Lower leg skin (tissue), 4 donors: ENCODE measurements around the gene LYPD8. TPM values are rescaled to one million over a fixed set of nuclear protein-coding genes. Genes with fewer than 3 reads are reported as not detected.
"Not testable (repeated sequence)": the region's sequence is repeated elsewhere in the genome, so short reads cannot be mapped to it uniquely, and the experiment has no call there.

Experiments used
- DNase-seq, 2 donors: peaks; one replicate each; pipeline ENCODE4 v3.0.0-alpha.2; 2019; ENCODE audit warnings: low spot score in 2 of 2
- H3K4me3 ChIP-seq: fragments of 200-600 bp; sonication (generic); 2 replicates; pipeline ENCODE4 v1.5.1; 2017; ENCODE audit warnings: mild to moderate bottlenecking, low read depth; ENCODE audit not compliant: poor library complexity, severe bottlenecking
- POLR2A ChIP-seq, 2 donors: fragments of 450-650 bp; IDR thresholded peaks; one replicate each; pipeline ENCODE4 v1.6.1; 2016 to 2017; ENCODE audit warnings: antibody characterized with exemption in 2 of 2, mild to moderate bottlenecking in 1 of 2, moderate library complexity in 1 of 2
- WGBS, 2 donors: methylation state at CpG; one replicate each; pipeline ENCODE4 v1.1.5; 2018; 5-methylcytosine and 5-hydroxymethylcytosine counted together
- intact Hi-C: fragments of 100-400 bp; cut with DNase I; formaldehyde crosslinking; loops from one replicate; pipeline ENCODE4 v1.15.0; 2023; ENCODE audit warnings: low total_unique reads
- total RNA-seq, 4 donors: library from RNA; depleted of rRNA; stranded (reverse); fragments of >200 nt; gene quantifications; one replicate each; pipeline ENCODE4 v1.1.0, GENCODE V29; 2016
- TF ChIP-seq, protein P1 (sequence below), 3 donors: fragments of 450-650 bp; IDR thresholded peaks; one replicate each; pipeline ENCODE4 v1.5.1; 2016; ENCODE audit warnings: antibody characterized with exemption in 3 of 3, mild to moderate bottlenecking in 3 of 3, moderate library complexity in 2 of 3

LYPD8 gene
- total RNA-seq, 4 donors from 2014 or later: not detected

DNA sequence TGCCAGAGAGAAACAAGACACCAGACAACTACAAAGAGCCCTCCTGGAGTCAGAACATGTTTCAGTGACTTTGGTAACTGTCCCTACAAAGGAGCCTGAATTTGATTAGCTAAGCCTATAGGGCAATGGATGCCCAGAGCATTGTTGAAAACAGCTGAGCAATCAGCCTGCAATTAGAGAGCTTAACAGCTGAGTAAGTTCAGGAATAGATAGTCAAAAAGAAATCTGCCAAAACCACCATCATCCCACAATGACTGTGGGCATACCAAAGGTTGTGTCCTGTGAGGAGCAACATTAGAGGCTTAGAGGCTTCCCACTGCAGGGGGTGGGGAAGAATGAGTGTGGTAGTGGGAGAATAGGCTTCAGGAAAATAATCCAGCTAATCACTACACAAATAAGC lies 38.0 kb upstream of the LYPD8 start:
- intact Hi-C loops: no loop called here
- H3K4me3 ChIP-seq: no peak overlapping the region
- TF ChIP-seq POLR2A (IDR thresholded peaks at IDR 0.05): no peak
- TF ChIP-seq, protein P1, sequence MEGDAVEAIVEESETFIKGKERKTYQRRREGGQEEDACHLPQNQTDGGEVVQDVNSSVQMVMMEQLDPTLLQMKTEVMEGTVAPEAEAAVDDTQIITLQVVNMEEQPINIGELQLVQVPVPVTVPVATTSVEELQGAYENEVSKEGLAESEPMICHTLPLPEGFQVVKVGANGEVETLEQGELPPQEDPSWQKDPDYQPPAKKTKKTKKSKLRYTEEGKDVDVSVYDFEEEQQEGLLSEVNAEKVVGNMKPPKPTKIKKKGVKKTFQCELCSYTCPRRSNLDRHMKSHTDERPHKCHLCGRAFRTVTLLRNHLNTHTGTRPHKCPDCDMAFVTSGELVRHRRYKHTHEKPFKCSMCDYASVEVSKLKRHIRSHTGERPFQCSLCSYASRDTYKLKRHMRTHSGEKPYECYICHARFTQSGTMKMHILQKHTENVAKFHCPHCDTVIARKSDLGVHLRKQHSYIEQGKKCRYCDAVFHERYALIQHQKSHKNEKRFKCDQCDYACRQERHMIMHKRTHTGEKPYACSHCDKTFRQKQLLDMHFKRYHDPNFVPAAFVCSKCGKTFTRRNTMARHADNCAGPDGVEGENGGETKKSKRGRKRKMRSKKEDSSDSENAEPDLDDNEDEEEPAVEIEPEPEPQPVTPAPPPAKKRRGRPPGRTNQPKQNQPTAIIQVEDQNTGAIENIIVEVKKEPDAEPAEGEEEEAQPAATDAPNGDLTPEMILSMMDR (IDR thresholded peaks at IDR 0.05): no peak
- no peak for DNase-seq

DNA sequence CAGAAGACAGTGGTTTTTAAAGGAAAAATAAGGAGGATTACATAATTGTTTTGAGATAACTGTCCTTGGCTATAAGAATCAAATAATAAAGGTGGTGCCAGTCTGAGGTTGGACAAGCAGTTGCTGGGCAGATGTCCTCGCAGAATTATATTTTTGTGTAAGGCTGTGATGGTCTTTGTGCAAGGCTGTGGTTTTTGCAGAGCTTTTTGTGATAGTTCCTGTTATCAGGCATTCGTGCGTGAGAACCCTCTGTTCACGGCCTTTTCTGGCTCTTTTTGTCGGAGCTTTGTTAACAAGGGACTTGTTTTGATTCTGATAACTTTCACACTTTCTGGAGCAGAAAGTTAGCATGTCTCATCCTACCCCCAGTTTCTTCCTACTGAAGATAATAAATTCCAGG lies 36.8 kb upstream of the LYPD8 start:
- no peak for DNase-seq
- intact Hi-C loops: no loop called here
- TF ChIP-seq POLR2A (IDR thresholded peaks at IDR 0.05): no peak
- TF ChIP-seq, protein P1 (IDR thresholded peaks at IDR 0.05): no peak
- no peak overlapping the region for H3K4me3 ChIP-seq
- WGBS, 2 donors: 84% methylated on average over 5 of the region's 5 CpGs

DNA sequence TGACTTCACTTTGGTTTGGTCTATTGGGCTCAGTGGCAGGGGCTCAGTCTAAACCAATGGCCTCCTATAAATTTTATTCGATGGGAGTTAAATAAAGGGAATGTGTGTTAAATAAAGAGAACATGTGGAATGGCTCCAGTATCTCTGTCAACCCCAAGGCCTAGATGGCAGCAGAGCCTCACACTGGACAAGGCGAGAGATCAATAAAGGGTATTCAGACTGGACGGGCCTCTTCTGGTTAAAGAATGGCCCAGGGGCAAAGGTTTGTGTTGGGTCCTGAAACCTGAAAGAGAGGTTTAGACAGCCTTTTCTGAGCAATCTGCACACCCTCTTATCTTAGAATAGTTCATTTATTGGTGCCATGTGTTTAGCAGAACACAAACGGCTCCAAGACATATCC lies 35.5 kb upstream of the LYPD8 start:
- TF ChIP-seq, protein P1 (IDR thresholded peaks at IDR 0.05): no peak
- no peak for TF ChIP-seq POLR2A (IDR thresholded peaks at IDR 0.05)
- no peak overlapping the region for H3K4me3 ChIP-seq
- DNase-seq: no peak
- WGBS, 2 donors: 80 to 84% methylated on average over 4 of the region's 4 CpGs
- intact Hi-C loops: no loop called here

DNA sequence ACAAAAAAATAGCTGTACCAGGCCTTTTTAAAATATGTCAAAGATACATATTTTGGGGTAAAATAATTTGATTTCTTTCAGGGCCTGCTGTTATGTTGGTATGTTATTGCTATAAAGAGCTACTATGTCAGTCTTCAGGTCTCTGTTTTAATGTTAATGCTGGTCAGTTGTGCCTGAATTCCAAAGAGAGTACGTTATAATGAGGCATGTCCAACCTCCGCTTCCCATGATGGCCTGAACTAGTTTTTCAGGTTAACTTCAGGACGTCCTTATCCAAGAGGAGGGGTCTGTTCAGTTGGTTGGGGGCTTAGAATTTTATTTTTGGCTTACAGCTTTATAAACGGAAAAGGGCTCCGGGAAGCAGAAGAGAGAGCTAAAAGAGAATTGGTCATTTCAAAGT lies 34.9 kb upstream of the LYPD8 start:
- WGBS, 2 donors: 72 to 76% methylated on average over 5 of the region's 5 CpGs
- no peak for TF ChIP-seq POLR2A (IDR thresholded peaks at IDR 0.05)
- TF ChIP-seq, protein P1 (IDR thresholded peaks at IDR 0.05): no peak
- intact Hi-C loops: no loop called here

DNA sequence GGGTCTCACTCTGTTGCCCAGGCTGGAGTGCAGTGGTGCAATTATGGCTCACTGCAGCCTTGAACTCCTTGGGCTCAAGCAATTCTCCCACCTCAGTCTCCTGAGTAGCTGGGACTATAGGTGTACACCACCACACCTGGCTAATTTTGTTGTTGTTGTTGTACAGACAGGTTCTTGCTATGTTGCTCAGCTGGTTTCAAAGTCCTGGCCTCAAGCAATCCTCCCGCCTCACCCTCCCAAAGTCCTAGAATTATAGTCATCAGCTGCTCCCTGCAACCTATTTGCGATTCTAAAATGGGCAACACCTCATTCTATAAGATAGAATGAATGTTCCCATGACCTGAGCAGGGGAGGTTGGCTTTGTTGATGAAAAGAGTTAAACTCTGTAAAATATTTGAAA lies 33.8 kb upstream of the LYPD8 start:
- WGBS, 2 donors: 44 to 50% methylated on average over 2 of the region's 2 CpGs
- DNase-seq, intact Hi-C loops, H3K4me3 ChIP-seq: not testable (repeated sequence)

More for the DNA sequence above, 34.9 kb upstream of the LYPD8 start:
- no peak for DNase-seq
- H3K4me3 ChIP-seq: no peak overlapping the region

DNA sequence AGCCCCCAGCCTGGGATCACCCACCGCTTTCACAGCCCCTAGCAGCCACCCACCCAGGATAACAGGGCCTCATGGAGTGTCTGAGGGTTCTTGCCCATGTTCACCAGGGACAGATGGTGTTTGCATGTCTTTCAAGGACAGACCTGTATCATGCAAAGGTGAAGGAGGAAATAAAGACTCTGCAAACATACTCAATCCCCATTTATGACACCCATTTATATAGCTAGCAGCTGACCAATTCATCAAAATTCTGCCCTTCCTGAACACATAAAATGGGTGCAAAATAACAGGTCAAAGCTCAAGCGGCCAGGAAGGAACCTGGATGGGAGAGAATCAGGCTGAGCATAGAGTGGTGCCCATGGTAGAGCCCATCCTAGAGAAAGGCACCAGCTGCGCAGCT lies 32.8 kb upstream of the LYPD8 start:
- no peak for DNase-seq
- 75 to 78% methylated on average over 3 of the region's 3 CpGs for WGBS, 2 donors
- intact Hi-C loops: no loop called here
- TF ChIP-seq POLR2A (IDR thresholded peaks at IDR 0.05): no peak
- TF ChIP-seq, protein P1 (IDR thresholded peaks at IDR 0.05): no peak
- H3K4me3 ChIP-seq: no peak overlapping the region
